ENCODE data around the gene PRSS56.
A peak's percentile ranks its signal among the peaks of the same experiment; 100 is the strongest.

PRSS56 gene

DNA sequence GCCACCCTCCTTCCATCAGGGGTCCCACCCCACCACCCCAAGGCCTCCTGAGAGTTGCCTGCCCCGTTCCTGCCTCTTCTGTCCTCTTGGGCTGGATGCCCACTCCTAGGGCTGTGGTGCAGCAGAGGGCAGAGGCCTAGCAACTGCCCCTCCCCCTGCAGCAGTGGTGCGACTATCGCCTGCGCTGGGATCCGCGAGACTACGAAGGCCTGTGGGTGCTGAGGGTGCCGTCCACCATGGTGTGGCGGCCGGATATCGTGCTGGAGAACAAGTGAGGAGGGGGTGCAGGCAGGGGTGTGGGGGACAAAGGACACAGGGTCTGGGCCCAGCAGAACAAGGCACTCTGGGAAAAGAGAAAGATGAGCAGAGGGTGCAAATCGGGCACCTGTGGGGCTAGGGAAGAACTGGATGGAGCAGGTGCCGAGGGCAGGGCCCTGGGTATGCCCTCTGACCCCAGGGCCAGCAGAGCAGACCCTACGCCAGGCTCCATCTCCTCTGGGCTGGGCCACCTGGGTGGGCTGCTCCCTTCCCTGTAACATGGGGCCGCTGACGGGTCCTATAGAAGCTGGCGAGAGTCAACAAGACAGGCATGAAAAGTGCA lies 20.4 kb downstream of the PRSS56 start:
- no peak for DNase-seq (ENCODE audit: low read depth in 1 of 2, low spot score in 1 of 2)

DNA sequence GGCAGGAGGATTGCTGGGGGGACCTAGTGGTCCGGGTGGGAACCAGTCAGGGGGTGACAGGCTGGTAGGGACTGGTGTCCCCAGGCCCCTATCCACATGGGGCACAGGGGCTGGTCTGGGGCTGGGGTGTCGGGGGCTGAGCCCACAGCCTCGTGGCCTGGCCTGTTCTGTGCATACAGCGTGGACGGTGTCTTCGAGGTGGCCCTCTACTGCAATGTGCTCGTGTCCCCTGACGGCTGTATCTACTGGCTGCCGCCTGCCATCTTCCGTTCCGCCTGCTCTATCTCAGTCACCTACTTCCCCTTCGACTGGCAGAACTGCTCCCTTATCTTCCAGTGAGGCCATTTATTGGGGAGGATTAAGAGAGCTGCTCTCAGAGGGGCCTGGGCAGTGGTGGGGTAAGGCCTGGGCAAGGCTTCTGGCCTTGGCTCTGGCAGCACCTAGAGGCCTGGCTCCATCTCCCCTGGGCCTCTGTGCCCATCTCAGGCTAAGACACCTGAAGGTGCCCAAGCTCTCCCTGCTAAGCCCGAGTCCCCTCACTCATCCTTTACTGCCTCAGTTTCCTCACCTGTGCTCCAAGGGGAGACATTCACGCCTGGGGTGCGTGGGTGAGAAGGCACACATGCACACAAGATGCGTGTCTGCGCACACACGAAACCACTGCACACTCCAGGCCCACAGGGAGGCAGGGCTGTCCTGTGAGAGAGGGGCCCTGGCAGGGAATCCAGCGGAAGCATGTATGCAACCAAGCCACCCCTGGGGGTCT lies 21.2 kb downstream of the PRSS56 start:
- DNase-seq (ENCODE audit: low read depth in 1 of 2, low spot score in 1 of 2), result no peak

DNA sequence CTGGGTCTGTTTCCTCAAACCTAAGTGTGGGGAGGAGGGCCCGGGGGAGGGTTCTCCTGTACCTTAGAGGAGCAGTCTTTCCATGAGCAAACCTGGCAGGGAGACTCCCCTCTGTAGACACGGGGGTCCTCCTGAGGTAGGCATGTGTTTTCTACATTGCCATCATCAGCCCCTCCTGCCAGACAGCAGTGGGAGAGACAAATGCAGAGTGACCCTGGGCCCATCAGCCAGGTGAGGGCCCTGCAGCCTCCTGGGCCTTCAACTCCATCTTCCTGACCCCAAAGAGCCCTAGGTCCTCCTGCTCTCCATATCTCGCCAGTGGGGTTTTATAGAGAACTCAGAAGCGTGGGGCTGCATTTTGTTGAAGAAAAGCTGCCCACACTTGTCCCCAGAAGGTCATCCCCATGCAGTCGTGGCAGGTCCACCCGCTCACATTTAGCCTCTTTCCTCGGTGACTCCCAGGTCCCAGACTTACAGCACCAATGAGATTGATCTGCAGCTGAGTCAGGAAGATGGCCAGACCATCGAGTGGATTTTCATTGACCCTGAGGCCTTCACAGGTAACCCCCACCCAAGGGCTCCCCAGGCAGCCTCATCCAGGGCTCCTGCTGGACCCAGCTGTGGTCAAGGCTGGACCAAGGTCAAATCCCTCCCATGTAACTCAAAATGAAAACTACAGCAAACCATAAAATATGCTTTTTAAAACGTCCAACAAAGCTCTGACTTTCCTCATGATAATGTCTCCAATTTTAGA lies 21.9 kb downstream of the PRSS56 start:
- DNase-seq (ENCODE audit: low read depth in 1 of 2, low spot score in 1 of 2), result no peak

DNA sequence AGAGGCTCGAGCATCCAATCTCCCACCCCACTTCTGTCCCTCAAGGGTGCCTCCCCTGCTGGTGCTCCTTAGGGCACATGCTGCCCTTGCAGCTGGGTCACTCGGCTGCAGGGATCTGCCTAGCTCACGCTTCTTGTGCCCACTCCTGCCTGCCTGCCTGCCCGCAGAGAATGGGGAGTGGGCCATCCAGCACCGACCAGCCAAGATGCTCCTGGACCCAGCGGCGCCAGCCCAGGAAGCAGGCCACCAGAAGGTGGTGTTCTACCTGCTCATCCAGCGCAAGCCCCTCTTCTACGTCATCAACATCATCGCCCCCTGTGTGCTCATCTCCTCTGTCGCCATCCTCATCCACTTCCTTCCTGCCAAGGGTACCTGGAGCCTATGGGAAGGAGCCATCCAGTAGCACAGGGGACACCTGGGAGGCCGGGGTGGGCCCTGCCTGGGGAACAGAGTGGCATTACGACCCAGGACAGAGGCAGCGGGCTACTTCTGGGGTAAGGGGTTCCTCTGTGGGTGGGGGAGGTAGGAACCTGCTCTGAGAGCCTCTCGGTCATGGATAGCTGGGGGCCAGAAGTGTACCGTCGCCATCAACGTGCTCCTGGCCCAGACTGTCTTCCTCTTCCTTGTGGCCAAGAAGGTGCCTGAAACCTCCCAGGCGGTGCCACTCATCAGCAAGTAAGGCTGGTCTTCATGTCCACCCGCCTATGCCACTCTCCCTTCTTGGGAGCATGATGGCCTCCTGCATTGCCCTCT lies 22.7 kb downstream of the PRSS56 start:
- no peak for DNase-seq (ENCODE audit: low read depth in 1 of 2, low spot score in 1 of 2)

DNA sequence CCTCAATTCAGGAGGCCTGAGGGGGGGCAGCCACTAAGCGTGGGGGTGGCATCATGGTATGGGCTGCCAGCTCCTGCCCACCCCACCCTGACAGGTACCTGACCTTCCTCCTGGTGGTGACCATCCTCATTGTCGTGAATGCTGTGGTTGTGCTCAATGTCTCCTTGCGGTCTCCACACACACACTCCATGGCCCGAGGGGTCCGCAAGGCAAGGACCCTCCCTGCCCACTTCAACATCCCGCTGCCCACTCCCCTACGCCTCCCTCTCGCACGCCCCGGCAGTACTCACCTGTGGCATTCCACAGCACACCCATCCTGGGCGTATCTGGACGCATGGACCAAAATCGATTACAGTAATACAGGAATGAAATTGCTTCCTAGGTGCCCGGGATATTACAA lies 23.3 kb downstream of the PRSS56 start:
- no peak for DNase-seq (ENCODE audit: low read depth in 1 of 2, low spot score in 1 of 2)

GRCh38 chr2:232543928-232544631 lies 23.9 kb downstream of the PRSS56 start:
- DNase-seq (ENCODE audit: low read depth in 1 of 2, low spot score in 1 of 2), result no peak

GRCh38 chr2:232544674-232545073 lies 24.5 kb downstream of the PRSS56 start:
- DNase-seq (ENCODE audit: low read depth in 1 of 2, low spot score in 1 of 2), result no peak

- DNase-seq (ENCODE audit: low read depth in 1 of 2, low spot score in 1 of 2), result no peak
These were observed 25.6 kb downstream of the PRSS56 start for GRCh38 chr2:232545511-232546375.

DNA sequence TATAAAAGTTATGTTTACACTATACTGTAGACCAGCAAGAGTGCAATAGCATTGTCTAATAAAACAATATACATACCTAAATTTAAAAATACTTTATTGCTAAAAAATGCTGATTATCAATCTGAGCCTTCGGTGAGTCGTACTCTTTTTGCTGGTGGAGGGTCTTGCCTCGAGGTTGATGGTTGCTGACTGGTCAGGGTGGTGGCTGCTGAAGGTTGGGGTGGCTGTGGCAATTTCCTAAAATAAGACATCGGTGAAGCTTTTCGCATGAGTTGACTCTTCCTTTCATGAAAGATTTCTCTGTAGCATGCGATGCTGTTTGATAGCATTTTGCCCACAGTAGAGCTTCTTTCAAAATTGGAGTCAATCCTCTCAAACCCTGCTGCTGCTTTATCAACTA lies 27.8 kb downstream of the PRSS56 start:
- DNase-seq (ENCODE audit: low read depth in 1 of 2, low spot score in 1 of 2), result no peak

GRCh38 chr2:232549655-232550353 lies 29.6 kb downstream of the PRSS56 start:
- no peak for DNase-seq (ENCODE audit: low read depth in 1 of 2, low spot score in 1 of 2)

DNA sequence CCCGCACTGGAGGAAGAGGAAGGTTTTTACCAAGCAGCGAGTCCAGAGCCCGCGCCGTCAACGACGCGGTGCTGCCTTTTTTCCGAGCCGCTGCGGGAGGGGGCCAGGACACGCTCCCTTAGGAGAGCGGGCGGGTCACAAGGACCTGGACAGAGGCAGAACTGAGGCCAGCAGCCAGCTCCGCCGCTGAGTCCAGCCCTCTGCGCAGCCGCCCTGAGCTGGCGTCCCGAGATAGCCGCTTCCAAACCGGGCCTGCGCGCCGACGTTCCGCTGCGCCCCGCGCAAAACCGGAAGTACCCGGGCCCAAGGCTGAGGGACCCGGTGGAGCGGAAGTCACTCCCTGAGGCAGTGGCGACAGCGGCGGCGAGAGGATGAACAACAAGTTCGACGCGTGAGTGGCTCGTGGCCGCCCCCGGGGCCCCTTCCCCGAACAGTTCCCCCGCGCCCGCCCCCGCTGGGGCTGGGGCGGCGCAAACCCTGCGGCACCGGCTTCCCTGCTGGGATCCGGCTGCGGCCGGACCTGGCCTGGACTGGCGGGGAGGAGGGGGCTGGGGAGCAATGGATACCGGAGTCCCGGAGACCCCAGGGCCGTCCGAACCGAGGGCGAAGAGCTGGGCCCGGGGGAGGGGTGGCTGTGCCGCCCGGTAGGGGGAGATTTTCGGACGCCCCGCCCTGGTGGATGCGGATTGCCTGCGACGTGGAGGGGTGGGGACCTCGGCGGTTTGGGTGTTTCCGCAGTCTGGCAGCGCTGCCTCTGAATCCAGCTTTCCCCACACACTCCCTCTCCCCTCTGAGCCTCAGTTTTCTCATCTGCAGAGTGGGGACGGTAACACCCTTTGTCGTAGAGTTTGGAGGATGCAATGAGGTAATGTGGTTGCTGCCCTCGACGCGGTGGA lies 30.4 kb downstream of the PRSS56 start, which contains the start of the genes EIF4E2 and TIGD1:
TSS of gene EIF4E2 (plus strand) at position 336 of the 896 bp plus-strand sequence. CDS start at position 372, 36 bp downstream.
TSS of gene TIGD1 (minus strand) at position 204 of the 896 bp plus-strand sequence. CDS start 675 bp downstream, outside the sequence.
- DNase-seq (ENCODE audit: low read depth in 1 of 2, low spot score in 1 of 2), result peak; percentile 81 to 88

DNA sequence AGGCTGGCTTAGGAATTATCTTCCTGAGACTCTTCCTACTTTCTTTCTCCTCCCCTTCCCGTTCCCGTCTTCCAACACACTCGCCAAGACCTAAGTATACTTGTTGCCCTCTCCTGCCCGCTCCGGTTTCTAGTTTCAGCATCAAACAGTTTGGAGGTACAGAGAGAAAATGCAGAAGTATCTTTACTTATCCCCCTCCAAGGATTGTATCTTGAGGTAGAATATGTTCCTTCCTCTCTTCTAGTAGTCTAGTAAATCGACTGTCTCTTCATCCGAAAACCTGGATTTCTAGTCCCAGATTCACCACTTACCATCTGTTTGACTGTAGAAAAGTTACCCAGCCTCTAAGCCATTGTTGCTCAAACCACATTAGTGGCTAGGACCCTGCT lies 31.1 kb downstream of the PRSS56 start:
- DNase-seq (ENCODE audit: low read depth in 1 of 2, low spot score in 1 of 2), result no peak

- DNase-seq (ENCODE audit: low read depth in 1 of 2, low spot score in 1 of 2), result no peak
These were observed 31.6 kb downstream of the PRSS56 start for GRCh38 chr2:232551776-232552175.

- no peak for DNase-seq (ENCODE audit: low read depth in 1 of 2, low spot score in 1 of 2)
These were observed 36.2 kb downstream of the PRSS56 start for GRCh38 chr2:232556426-232556825.

- no peak for DNase-seq (ENCODE audit: low read depth in 1 of 2, low spot score in 1 of 2)
These were observed 42.4 kb downstream of the PRSS56 start for GRCh38 chr2:232562515-232563151.

- no peak for DNase-seq (ENCODE audit: low read depth in 1 of 2, low spot score in 1 of 2)
These were observed 43.4 kb downstream of the PRSS56 start for GRCh38 chr2:232563580-232563979.

- DNase-seq (ENCODE audit: low read depth in 1 of 2, low spot score in 1 of 2), result no peak
These were observed 47.5 kb downstream of the PRSS56 start for GRCh38 chr2:232567721-232568120.

GRCh38 chr2:232568161-232568560 lies 48.0 kb downstream of the PRSS56 start:
- no peak for DNase-seq (ENCODE audit: low read depth in 1 of 2, low spot score in 1 of 2)
